ENCODE results near the gene NT5DC3. TPM values are rescaled to one million over a fixed set of nuclear protein-coding genes. Genes with fewer than 3 reads are reported as not detected.

Gene NT5DC3
- total RNA-seq, 2 experiments from 2014 or later, result 4.7 to 7.5 TPM

DNA sequence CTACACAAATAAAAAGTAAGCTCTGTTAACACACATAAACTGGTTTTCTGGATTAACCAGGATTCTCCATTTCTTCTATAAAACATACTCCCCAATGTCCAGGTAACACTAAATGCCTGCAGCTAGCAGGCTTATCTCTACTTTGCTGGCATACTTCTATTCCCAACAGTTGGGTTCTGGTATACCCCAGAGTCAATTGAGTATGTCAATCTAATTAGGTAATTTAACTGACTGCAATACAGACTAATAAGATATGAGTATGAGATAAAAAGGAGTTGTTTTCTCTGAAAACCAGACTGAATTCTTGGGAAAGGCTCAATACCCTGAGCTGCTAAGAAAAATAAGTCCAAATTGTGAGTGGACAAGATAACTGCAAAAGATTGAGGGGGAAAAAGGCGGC lies 9.4 kb upstream of the NT5DC3 start:
- DNase-seq (ENCODE audit: low spot score), result no peak
- H4K20me1 ChIP-seq (ENCODE audit: insufficient read depth, low read length), result no peaks in the 10 kb centered on the region
- no peak overlapping the region for H2AFZ ChIP-seq (ENCODE audit: low read length)
- TF ChIP-seq, protein P1, sequence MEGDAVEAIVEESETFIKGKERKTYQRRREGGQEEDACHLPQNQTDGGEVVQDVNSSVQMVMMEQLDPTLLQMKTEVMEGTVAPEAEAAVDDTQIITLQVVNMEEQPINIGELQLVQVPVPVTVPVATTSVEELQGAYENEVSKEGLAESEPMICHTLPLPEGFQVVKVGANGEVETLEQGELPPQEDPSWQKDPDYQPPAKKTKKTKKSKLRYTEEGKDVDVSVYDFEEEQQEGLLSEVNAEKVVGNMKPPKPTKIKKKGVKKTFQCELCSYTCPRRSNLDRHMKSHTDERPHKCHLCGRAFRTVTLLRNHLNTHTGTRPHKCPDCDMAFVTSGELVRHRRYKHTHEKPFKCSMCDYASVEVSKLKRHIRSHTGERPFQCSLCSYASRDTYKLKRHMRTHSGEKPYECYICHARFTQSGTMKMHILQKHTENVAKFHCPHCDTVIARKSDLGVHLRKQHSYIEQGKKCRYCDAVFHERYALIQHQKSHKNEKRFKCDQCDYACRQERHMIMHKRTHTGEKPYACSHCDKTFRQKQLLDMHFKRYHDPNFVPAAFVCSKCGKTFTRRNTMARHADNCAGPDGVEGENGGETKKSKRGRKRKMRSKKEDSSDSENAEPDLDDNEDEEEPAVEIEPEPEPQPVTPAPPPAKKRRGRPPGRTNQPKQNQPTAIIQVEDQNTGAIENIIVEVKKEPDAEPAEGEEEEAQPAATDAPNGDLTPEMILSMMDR (conservative IDR thresholded peaks at IDR 0.05; ENCODE audit: low read length), result no peak
- no peak for TF ChIP-seq EZH2phosphoT487 (IDR thresholded peaks at IDR 0.05; ENCODE audit: borderline replicate concordance, low read depth, low read length)
- H3K27ac ChIP-seq (ENCODE audit: low read depth, low read length, poor library complexity, severe bottlenecking), result no peak overlapping the region
- BruUV-seq (replicated peaks), result no TSS peak
- intact Hi-C loops (cut with micrococcal nuclease; ENCODE audit: unreplicated experiment), result no loop called here
- no peak overlapping the region for H3K4me2 ChIP-seq (ENCODE audit: low read length)
- H3K4me3 ChIP-seq (ENCODE audit: low read depth, low read length, poor library complexity, severe bottlenecking), result no peak overlapping the region
- H3K9me2 ChIP-seq (ENCODE audit: insufficient read depth, low read length), result no peaks in the 10 kb centered on the region
- no peaks in the 10 kb centered on the region for H3K79me2 ChIP-seq (ENCODE audit: insufficient read depth, low read depth, low read length)
- H3K4me1 ChIP-seq (ENCODE audit: insufficient read depth, low read length, poor library complexity, severe bottlenecking), result no peaks in the 10 kb centered on the region
- POLR2A ChIA-PET, result no interaction called here
- no peaks in the 10 kb centered on the region for H3K36me3 ChIP-seq (ENCODE audit: insufficient read depth, low read length)
- CTCF ChIA-PET (ENCODE audit: unreplicated experiment), result no interaction called here
- H3K9me3 ChIP-seq (ENCODE audit: low read length), result no peaks in the 10 kb centered on the region

DNA sequence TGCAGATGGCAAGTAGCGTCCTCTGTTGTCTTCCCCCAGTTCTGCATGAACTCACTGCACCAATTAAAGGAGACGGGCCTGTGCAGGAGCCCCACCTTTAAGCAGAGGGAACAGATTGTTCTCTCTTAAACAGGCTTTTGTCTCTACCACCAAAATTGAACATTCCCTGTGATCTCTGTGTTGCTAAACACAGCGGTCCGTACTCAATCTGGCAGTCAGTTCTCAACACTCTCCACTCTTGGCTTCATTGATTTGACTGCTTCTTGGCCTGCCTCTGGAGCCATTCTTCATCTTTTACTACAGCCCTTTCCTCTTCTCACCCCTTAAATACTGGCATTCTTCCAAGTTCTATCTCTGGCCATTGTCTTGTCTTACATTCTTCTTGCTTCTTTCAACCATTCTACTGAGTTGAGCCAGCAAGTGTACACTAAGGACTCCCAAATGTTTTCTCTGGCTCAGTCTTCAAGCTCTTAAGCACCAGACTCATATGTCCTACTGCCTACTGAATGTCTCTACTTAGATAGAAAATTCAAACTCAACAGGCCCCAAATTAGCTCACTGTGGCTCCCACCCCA lies 8.0 kb upstream of the NT5DC3 start:
- TF ChIP-seq, protein P1 (conservative IDR thresholded peaks at IDR 0.05; ENCODE audit: low read length), result no peak
- no peak for TF ChIP-seq EZH2phosphoT487 (IDR thresholded peaks at IDR 0.05; ENCODE audit: borderline replicate concordance, low read depth, low read length)
- no peaks in the 10 kb centered on the region for H3K79me2 ChIP-seq (ENCODE audit: insufficient read depth, low read depth, low read length)
- no peak overlapping the region for H3K4me3 ChIP-seq (ENCODE audit: low read depth, low read length, poor library complexity, severe bottlenecking)
- H3K27ac ChIP-seq (ENCODE audit: low read depth, low read length, poor library complexity, severe bottlenecking), result no peak overlapping the region
- DNase-seq (ENCODE audit: low spot score), result no peak
- H4K20me1 ChIP-seq (ENCODE audit: insufficient read depth, low read length), result no peaks in the 10 kb centered on the region
- H3K4me2 ChIP-seq (ENCODE audit: low read length), result no peak overlapping the region
- no TSS peak for BruUV-seq (replicated peaks)
- no peaks in the 10 kb centered on the region for H3K36me3 ChIP-seq (ENCODE audit: insufficient read depth, low read length)
- intact Hi-C loops (cut with micrococcal nuclease; ENCODE audit: unreplicated experiment), result no loop called here
- no peaks in the 10 kb centered on the region for H3K9me3 ChIP-seq (ENCODE audit: low read length)
- ChIA-PET POLR2A (no interaction called here), CTCF (ENCODE audit: unreplicated experiment) (no interaction called here)
- H3K9me2 ChIP-seq (ENCODE audit: insufficient read depth, low read length), result no peaks in the 10 kb centered on the region
- H2AFZ ChIP-seq (ENCODE audit: low read length), result no peak overlapping the region
- H3K4me1 ChIP-seq (ENCODE audit: insufficient read depth, low read length, poor library complexity, severe bottlenecking), result no peaks in the 10 kb centered on the region

DNA sequence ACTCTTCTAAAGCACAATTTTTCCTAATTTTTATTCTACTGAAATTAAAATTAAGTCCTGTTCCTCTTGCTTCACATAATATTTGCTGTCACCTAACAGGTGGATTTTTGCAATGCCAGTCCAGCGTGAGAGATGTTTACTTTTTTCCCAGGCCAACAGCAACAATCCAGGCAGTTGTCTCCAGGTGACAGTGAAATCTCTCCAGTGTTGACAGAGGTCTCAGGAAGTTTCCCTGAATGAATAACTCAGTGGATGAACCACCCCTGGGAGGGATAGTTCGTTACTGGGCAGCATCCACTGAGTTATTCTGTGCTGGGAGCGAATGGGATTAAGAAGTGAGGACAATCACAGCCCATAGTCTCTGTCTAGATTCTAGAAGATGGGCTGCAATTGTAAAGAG lies 7.1 kb upstream of the NT5DC3 start:
- Histone ChIP-seq H3K4me2 (ENCODE audit: low read length) (no peak overlapping the region), H3K79me2 (ENCODE audit: insufficient read depth, low read depth, low read length) (no peaks in the 10 kb centered on the region)
- BruUV-seq (replicated peaks), result no TSS peak

More for the DNA sequence above, 7.1 kb upstream of the NT5DC3 start:
- Histone ChIP-seq H3K9me2 (ENCODE audit: insufficient read depth, low read length) (no peaks in the 10 kb centered on the region), H3K4me3 (ENCODE audit: low read depth, low read length, poor library complexity, severe bottlenecking) (no peak overlapping the region), H3K9me3 (ENCODE audit: low read length) (no peaks in the 10 kb centered on the region), H2AFZ (ENCODE audit: low read length) (no peak overlapping the region), H3K27ac (ENCODE audit: low read depth, low read length, poor library complexity, severe bottlenecking) (no peak overlapping the region), H4K20me1 (ENCODE audit: insufficient read depth, low read length) (no peaks in the 10 kb centered on the region), H3K36me3 (ENCODE audit: insufficient read depth, low read length) (no peaks in the 10 kb centered on the region), H3K4me1 (ENCODE audit: insufficient read depth, low read length, poor library complexity, severe bottlenecking) (no peaks in the 10 kb centered on the region)
- no peak for DNase-seq (ENCODE audit: low spot score)
- POLR2A ChIA-PET, result no interaction called here
- intact Hi-C loops (cut with micrococcal nuclease; ENCODE audit: unreplicated experiment), result no loop called here
- CTCF ChIA-PET (ENCODE audit: unreplicated experiment), result no interaction called here
- TF ChIP-seq, protein P1 (conservative IDR thresholded peaks at IDR 0.05; ENCODE audit: low read length), result no peak
- TF ChIP-seq EZH2phosphoT487 (IDR thresholded peaks at IDR 0.05; ENCODE audit: borderline replicate concordance, low read depth, low read length), result no peak

All from OCI-LY7 (cell line).